HG02973 (cell line): Measurements from ENCODE around the gene FABP2.
"Not testable (repeated sequence)": the region's sequence is repeated elsewhere in the genome, so short reads cannot be mapped to it uniquely, and the experiment has no call there.

Experiments
- ATAC-seq: cut with Tn5 transposase; IDR thresholded peaks from one replicate; pipeline ENCODE4 v1.9.1; 2021; ENCODE audit warnings: moderate library complexity; ENCODE audit not compliant: unreplicated experiment

Gene FABP2

DNA sequence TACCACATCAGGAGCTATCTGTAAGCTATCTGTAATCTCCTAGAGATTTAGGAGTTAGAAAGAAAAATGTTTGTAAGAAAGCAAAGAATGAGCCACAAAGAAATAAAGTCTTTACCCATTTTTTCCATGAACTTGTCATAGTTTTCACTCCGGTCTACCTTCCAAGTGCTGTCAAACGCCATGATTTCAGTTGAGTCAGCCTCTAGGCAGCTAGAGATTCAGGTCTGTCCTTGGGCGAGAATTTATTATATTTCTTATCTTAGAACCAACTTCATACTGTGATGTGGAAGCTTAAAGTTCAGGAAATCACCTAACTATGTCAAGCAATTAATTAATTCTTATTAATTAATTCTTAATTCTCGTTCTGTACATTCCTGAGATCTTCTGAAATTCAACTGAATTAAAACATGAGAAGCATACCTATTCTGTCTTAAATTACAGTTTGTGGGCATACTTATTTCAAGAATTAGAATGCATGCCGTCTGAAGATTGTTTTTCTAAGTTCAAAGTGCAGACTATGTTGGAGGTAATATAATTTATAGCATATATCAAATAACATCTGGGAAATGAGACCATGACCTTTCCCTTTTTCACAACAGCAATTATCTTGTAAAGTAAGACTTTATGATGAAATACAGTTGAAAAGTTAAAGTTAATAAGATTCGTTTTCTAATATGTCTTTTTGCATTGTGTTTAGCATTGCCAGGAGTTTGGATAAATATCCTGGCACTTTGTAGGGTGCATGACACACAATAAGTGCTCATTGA is at the start of gene FABP2:
Gene FABP2 (minus strand): TSS at position 218 of the 767 bp plus-strand sequence. CDS start 36 bp downstream, at position 182.
- ATAC-seq: no peak

DNA sequence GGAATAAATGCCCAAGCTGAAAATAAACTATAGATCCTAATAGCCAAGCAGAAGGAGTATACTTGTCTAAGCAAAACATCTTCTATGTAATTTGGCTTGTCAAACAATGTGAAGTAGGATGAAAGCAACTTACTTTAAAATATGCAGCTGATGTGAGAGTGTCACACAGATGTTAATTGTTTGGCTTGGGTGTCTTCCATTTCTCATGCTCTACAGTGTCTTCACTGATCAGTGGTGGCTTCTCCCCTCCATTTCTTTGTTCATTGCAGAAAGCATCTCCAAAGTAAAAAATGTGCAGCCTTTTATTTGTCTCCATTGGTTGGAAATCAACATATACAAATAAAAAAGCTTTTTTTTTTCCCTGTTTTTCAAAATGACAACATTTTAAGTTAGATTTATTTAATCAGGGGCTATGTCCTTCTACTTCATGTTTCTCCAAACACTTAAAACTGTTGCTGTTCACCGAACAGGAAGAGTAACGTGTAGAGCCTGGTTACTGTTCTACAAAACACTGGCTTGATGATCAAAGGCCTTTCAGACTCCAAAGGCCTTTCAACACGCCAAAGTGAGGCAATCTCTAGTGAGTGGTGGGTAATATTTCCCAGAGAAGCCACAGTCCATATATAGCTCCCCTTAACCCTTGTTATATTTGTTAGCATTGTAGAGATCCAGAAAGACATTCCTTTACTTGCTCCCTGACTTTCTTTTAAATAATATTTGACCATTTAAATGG is 49.2 kb upstream of the FABP2 start:
- not testable (repeated sequence) for ATAC-seq

DNA sequence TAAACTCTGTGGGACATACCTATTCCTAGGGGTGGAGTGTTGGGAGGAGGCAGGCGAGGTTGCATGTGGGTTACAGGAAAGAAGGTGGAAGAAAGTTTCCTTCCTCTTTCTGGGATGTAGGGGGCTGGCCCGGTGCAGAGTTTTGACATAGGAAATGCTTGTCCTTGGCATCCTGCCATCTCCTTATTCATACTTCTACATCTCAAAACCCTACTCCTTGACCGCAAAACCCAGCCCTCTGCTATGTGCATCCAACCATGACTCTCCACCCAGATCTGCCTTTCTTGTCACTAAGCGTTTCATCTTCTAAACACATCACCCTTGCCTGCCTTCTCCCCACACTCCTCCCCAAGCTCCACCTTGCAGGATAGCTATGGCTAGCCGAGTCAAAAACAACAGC is 48.5 kb upstream of the FABP2 start:
- ATAC-seq: peak; percentile 97

DNA sequence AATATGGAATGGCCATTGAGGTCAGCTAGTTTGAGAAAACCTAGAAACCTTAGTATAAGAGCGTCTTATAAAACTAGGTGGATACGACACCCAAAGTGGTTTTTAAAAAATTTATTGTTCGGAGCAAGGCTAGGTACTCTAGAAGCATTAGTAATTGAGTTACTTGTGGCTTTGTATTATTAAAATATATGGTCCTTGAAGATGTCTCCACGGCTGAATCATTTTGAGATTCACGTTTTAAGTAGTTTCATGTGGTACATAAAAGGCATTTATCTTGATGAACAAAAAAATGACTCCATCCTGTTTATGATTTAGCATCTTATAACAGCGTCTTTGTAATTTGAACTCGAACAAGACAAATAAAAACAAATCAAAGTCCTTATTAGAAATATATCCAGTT is 44.9 kb upstream of the FABP2 start:
- ATAC-seq: not testable (repeated sequence)

DNA sequence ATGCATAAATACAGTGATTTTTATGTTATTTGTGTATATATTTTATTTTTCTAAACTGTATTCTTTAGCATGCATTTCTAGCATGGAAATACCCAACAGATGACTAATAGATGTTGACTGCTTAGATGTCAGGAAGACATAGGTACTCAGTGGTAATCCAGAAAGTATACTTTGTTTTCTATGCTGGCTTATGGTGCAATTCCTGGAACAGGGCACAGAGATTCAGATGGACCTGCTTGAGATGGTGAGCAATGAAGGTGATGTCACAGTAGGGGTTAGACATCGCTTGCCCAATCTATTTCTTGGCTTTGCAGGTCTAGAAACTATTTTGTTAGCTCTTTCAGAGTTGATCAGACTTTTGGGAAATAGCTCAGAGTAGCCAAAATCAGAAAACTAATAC is 42.3 kb upstream of the FABP2 start:
- ATAC-seq: not testable (repeated sequence)

DNA sequence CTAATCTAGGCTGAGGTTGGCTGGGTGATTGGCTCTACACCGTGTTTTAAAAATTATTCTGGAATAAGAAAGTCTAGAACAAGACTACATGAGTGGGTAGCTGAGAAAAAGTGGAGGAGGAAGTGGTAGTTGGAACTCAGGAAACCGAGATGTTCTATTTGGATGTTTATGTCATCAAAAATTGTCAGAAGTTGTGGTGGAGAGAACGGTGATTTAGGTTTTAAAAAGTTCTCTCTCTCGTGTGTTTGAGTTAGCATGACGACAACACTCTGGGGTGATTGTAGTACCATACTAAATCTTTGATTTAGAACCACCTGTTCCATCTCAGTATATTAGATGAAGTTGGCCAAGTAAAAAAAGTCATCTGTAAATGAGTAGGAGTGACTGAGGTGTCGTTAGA is 41.4 kb upstream of the FABP2 start:
- ATAC-seq: not testable (repeated sequence)

DNA sequence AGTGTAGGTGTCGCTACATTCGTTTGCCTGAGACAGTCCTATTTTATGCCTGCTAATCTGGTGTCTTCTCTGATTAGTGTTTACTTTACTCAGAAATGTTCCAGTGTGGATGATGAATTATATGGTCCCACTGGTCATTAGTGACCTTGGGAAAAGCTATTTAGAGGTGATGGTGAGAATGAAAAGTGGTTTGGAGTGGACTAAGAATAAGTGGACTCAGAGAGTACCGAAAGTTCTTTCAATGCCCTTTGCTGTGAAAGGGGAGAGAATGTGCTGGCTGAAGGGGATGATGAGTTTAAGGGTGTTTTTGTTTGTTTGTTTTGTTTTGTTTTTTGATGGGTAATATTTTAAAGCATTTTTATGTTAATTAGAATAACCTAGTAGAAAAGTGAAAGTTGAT is 40.5 kb upstream of the FABP2 start:
- ATAC-seq: not testable (repeated sequence)

DNA sequence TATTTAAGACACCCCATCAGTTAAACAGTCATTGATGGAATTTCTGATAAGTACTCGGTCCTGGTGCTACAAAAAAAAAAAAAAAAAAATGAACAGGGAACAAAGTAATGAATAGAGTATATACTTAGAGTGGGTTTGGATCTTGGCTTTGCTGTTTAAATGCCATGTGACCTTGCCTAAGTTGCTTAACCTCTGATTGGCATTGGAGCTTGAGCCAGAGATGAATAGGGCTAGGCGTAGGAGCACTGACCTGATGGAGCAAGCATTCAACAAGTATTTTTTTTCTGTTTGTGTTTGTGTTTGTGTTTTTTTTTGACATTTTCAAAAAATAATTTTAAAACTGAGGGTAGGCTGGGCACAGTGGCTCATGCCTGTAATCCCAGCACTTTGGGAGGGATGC is 37.9 kb upstream of the FABP2 start:
- ATAC-seq: not testable (repeated sequence)

DNA sequence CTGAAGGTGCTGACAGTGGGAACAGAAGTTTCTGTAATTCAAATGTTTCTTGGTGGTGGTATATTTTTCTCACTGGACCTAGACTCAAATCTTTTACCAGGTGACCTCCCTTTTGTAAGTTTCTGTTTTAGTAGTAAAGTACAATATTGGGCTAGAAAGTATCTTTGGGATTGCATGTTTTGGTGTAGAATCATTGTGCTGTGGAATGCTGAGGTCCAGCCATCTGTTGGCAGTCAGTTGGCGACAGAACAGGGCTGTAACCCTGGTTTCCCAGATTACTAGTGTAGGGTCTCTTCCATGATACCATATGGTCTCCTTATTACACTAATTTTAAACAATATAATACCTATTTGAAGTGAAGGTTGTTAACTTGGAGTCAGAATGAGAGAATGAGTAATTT is 34.9 kb upstream of the FABP2 start:
- not testable (repeated sequence) for ATAC-seq

DNA sequence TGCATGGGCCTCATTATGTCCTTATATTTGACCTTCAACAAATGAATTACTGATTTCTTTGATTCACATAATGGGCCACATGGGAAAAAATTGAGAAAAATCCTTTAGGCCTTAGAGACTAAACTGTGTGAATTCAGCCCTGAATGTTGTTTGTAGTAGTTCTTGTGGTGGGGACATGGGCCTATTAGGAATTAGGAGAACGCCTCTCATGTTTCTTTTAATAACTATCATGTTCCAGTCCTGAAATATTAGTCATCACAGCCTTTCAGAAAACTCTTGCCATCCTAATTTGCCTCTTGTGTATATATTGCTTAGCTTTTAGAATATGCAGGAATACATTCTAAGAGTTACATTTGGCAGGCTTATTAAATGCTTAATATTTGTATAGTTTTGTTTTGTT is 34.1 kb upstream of the FABP2 start:
- not testable (repeated sequence) for ATAC-seq

DNA sequence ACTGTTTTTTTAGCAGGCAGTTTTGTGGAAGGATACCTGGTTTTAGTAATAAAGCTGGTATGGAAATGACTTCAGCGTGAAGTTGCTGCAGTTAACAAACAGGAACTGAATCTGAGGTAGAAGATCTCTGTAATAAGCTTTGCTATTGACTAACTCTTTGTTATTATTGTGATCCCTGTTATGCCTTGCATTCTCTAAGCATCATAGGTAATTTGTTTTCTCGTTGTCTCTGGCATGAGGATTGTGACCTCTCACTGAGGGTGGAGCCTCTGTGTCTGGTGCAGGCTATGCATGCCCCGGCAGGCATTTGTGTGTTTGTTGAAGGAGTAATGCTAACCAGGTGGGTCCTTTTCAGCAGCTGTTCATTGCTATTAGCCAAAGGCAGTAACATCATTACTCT is 31.4 kb upstream of the FABP2 start:
- not testable (repeated sequence) for ATAC-seq

DNA sequence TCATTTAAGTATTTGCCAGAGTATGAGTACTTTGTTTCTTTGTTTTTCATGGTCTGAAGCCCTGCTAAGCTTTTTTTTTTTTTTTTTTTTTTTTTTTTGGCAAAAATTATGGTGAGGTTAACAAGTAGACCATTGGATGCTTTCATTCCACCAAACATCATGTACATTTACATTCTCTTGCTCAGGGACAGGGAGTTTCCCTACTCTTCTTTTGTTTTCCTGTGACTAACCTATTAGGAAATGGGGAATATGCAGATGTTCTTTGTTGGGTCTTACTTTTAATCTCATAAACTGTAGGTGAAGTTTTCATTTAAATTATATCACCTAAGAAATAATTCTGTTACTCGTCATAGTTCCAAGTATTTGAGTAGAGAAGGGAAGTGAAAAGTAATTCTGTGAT is 26.2 kb upstream of the FABP2 start:
- ATAC-seq: not testable (repeated sequence)

DNA sequence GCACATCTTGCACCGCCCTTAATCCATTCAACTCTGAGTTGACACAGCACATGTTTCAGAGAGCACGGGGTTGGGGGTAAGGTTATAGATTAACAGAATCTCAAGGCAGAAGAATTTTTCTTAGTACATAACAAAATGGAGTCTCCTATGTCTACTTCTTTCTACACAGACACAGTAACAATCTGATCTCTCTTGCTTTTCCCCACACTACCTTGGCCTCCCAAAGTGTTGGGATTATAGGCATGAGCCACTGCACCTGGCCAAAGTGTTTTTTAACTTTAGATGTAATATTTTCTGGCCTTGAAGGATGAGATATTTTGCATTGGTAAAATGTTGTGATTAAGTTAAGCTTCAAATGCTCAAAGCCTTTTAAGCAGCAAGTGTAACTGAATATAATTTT is 21.4 kb upstream of the FABP2 start:
- not testable (repeated sequence) for ATAC-seq

DNA sequence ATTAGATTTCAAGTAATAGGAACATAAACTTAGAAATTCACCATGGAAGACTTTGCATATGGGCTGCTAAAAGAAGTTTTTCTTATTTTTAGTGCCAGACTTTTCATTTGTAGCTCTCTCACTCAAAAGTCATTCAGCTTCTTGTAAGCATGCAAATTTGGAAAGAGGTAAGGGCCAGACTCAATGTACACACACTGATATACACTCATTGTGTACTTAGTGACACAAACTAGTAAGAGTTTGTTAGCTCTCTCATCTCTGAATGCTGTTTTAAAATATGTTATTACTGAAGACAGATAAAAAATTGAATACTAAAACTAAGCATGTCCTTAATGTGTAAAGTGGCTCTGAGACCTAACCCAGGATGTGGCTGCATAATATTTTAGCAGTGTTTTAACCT is 18.0 kb upstream of the FABP2 start:
- not testable (repeated sequence) for ATAC-seq

DNA sequence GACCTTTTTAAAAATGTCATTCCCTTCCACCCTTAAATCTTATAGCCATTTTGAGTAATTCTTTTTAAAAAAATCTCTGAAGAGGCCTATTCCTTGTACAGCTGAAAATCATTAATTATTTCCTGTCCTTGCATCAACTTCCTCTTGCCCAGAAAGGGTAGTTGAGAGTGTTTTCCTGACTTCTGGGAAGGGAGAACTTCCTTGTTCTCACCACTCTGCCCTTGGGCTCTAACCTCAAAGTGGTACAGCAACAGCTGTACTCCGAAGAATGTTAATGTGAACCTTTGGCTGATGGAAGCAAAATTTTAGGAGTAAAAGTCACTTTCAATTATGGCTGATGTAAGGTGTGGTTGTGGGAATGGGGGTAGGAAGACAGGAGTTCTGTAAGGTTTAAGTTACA is 15.1 kb upstream of the FABP2 start:
- no peak for ATAC-seq

DNA sequence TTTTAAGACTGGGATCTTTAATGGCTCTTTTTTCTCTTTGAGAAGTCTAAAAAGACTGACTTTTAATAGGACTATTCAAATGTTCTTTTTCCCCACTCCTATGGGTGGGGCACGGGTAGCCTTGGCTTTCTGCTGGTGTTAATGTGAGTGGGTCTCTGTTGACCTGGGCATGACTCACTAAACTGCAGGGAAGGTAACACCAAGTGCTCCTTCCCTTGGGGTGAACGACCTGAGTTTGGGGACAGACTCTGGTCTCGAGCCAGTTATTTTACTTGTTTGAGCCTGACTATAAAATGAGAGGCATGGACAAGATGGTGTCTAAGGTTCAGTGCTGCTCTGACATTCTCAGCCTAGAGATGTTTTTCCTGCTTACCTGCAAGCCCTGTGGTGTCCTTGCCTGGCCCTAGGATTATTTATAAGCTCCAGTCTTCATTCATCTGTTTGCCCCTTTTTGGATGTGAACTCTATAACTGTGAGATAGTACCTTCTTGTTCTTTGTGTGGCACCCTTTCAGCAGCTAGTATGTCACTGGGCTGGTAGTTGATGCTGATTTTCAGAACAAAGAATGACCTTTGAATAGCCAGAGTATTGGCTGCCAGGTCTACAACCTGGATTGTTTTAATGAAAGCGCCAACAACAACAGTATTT is 14.5 kb upstream of the FABP2 start:
- not testable (repeated sequence) for ATAC-seq

DNA sequence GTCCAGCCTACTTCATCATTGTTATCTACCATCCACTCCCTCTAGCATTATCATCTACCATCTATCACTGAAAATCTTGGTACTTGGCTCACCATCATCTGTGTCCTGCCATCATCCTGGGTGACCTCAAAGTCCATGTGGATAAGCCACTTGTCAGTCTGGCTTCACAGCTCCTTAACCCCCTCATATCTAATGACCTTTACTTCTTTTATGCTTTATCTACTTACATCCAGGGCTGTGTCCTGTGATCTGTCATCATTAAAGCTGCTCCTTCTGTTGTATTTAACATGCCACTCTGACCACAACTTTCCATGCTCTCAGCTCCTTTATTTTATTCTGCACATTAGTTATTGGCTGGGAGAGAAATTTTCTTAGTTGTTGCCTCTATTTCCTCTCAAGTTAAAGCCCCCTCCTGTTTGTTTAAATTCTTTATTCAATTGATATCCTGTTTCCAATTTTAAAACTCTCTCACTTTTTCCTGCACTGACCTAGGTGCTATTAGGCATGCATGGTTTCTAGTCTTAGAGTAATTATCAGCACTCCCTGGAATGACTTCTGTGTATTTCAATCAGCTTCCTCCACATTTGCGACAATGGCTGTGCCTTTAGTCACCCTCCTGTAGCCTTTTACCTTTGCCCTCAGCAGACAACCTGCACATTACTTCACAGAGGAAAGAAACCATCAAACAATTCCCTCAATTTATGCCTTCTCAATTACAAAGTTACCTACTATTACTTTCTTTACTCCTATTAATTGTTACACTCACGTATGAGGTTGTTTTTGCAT is 8.1 kb upstream of the FABP2 start:
- ATAC-seq: no peak

DNA sequence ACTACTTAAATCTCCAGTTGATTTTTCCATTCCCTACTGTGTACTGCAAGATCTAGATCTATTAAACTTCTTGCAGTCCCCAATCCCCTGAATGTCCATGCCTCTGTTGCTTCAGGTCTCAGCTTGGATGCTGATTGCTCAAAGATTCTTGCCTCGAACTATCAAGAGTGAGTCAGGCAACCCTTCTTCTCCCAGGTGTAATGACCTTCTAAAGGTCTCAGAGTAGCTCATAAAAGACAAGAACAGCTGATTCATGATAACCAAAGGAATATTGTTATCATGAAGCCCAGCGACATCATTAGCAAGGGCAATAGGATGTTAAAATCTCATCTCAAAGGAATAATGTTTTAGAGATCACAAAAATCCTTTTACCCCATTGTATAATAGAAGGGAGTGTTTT is 6.8 kb upstream of the FABP2 start:
- ATAC-seq: no peak

DNA sequence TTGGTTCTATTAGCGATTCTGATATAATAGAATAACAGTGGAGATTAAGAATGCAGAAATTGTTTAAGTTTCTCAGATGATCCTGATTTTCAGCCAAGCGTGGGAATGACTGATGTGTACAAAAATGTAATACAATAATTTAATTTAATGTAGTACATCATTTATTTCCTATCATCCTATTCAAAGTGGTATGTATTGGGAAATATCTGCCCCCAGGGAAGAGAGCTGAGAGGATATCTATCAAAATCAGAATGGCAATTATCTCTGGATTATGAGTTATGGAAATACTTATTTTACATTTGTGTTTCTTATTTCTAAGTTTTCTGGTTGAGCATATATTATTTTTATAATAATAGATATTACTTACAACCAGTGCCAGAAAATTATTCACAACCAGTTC is 3.9 kb downstream of the FABP2 start:
- ATAC-seq: no peak

DNA sequence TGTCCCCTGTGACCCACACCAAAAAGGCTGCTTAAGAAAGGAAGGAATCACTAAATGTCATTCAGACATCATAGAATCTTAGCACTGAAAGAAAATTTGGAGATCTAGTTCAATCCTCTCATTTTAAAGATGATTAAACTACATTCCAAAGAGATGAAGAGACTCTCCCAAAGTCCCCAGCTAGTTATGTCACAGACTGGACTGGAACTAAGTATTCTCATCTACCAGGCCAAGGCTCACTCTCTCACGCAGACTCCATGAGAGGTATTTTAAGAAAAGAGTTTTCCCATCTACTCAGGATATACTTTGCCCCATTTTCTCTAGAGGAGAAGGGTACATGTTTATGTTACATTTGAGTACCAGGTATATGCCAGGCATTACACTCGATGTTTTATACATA is 6.9 kb downstream of the FABP2 start:
- no peak for ATAC-seq

DNA sequence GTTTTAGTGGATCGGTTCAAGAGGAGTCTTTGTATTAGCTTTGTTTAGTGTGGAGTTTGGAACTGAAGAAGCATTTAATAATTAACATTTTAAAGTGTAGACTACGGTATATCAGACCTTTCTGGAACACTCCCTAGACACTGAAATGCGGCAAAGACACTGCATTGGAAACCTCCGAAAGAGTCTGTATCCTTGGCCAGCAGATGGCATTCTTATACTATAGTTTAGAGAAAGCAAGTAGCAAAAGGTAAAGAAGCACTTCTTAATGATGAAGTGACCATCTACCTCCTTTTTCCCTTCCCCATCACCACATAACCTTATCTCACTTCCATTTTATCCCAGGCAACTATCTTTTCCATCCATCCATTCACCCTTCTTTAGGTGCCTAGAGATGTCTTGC is 7.6 kb downstream of the FABP2 start:
- ATAC-seq: no peak
